GM18511 (cell line): ENCODE measurements around the gene ACSS1.
A peak's percentile ranks its signal among the peaks of the same experiment; 100 is the strongest.

Experiments used
- ATAC-seq: cut with Tn5 transposase; IDR thresholded peaks from one replicate; pipeline ENCODE4 v1.9.1; 2021; ENCODE audit warnings: mild to moderate bottlenecking, moderate library complexity; ENCODE audit not compliant: unreplicated experiment

ACSS1 gene

DNA sequence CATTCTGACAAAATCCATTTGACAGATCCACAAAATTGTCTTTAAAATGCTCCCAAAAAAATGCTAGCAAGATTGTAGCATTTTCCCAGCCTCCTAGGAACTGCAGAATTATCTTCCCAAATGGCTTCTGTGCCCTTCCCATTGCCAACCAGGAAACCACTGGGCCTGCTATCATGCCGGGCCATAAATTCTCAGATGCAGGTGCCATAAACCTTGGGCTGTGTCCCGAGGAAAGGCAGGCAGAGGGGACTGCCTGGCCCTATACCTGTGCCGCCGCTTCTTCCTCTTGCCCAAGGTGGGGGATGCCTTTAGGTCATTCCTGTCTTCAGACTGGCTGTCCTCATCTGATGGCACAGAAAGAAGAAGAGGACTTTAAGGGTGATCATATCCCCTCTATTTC, 21.2 kb upstream of the ACSS1 start:
- ATAC-seq: no peak

DNA sequence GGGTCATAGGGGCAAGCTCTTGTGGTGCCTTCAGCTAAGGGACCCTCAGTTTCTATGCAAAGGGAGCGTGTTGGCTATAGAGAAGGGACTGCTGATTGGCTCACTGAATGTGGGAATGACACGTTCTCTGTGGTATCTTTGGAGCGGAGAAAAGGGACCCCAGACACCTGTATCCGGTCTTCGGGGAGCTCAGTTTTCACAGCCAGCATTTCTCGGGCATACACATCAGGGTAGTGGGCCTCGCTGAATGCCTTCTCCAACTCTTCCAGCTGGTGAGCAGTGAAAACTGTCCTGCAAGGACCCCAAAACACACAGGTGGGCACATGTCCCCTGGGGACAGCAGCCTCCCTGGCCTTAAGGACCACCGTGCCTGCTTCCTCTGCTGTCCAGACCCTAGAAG, 20.7 kb upstream of the ACSS1 start:
- no peak for ATAC-seq

- ATAC-seq: no peak
Observed at GRCh38 chr20:25077610-25078169, 19.8 kb upstream of the ACSS1 start.

- no peak for ATAC-seq
Observed at GRCh38 chr20:25076731-25077609, 19.0 kb upstream of the ACSS1 start.

DNA sequence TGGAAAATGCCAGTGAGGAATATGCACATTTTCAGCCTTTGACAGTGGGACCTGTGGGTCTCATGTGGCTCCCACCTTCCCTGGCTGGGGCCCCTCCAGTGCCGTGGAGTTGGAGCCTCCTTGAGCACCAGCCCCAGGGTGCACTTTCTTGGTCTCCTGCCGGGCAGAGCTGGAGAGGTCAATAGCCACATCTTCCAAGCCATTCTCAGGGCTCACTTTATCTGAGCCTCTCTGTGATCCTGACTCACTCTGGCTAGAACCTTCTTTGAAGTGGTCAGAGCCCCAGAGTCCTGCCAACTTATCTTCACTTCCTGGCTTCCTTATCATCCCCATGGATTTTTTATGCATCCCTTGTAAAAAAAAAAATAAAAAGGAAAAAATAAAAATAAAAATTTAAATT, 18.3 kb upstream of the ACSS1 start:
- no peak for ATAC-seq

GRCh38 chr20:25073544-25073943, 15.6 kb upstream of the ACSS1 start:
- no peak for ATAC-seq

DNA sequence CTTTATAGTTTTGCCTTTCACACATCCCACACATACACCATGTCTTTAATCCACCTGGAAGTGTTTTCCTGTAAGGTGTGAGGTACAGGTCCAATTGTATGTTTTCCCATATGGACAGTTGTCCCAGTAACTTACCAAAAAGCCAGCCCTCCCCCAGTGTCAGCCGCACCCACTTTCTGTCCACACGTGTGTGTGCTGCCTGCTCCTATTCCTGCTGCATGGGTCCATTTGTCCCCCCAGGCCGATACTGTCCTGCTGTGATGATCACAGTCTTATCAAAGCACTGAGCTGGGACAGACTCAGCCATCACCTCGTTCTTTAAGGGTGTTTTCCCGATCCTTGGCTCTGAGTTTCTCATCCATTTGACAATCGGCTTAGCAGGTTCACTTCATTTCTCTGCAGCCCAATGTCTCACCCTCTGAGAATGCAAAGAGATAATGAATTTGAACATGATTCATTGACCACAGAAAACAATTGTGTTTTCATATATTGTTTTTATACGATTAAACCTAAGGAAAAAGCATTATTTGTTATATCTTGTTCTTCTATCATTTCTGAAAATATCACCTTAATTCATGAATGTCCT, 14.4 kb upstream of the ACSS1 start:
- no peak for ATAC-seq

- ATAC-seq: no peak
Observed at GRCh38 chr20:25071734-25072133, 13.8 kb upstream of the ACSS1 start.

DNA sequence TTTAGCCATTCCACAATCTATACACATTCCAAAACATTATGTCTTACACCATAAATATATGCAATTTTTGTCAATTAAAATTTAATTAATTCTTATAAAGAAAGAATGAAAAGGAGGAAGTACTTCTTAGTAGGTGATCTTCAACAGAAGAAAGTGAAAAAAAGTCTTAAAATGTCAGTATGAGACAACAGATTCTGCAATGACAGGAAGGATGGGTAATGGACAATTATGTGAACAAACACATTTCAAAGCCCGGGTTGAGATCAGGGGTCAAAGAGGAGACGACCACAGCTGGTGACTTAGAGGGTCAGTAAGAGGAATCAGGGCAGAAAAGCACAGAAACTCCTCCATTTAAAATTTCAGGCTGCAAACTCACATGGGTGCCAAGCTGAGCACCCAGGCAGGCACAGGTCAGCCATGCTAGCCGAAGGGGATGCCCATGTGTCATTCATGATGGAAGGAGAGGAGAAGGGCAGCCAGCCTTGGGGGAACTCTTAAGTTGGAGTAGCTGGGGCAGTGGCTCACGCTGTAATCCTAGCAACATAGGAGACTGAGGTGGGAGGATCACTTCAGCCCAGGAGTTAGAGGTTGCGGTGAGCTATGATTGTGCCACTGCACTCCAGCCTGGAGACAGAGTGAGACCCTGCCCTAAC, 13.0 kb upstream of the ACSS1 start:
- no peak for ATAC-seq

DNA sequence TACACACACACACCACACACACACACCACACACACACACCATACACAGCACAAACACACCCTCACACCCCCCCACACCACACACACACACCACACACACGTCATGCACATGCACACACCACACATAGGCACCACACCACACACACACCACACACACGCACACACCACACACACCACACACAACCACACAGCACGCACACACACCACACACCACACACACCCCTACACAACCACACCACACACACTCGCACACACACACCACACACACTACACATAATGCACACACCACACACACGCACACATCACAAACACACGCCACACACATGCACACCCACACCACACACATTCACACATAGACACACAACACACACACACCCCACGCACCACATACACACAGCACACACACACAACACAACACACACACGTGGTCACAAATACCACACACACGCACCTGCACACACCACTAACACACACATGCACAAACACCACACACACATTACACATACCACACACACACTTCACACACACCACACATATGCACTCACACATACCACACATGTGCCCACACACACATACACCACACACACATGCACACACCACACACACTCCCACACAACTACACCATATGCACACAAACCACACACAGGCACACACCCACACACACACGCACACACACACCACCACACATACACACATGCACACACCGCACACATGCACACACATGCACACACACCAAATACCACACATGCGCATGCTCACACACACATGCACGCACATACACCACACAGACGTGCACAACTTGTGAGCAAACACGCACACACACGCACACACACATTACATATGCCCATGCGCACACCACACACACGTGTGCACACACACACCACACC, 9.4 kb upstream of the ACSS1 start:
- ATAC-seq: no peak

DNA sequence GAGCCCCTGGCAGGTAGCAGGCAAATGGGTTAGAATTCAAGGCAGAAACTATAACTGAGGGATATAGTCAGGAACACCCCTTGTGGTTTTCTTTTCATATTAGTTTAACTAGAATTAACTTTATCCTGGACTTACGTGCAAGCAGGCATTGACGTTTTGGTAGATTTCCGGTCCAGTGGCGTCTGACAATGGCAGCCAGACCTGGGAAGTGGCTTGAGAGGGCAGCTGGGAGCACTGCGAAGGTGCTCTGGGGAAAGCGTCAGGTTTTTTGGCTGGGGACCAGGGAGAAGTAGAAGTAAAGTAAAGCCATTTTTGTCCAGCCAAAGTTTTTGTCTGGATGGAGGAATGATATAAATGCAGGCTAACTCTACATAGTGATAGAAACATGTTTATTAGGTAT, 8.4 kb upstream of the ACSS1 start:
- no peak for ATAC-seq

DNA sequence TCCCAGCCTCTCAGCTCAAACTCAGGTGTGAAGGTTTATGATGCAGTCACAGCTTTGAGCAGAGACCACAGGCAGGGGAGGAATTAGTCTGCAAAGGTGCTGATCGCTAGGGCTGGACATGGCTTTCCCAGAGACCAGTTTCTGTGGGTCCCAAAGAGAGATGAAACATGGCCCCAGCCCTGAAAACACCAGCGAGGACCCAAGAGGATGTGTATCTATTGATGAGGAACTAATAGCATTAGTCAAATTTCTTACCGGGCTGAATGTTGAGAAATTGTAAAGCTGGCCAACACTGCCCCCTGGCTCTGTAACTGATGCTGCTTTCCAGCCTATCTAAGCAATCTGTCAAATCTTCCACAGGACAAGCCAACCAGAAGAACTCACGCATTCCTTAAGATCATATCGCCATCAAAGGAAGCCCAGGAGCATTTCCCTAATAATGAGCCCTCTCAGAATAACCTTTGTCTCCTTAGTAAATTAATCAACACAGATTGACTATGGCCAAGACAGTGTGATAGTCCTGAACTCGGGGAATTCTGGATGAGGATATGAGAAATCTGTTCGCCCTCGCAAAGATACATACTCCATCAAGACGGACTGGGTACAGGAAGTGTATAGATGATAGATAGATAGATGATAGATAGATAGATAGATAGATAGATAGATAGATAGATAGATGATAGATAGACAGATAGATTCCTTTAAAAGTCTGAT, 7.8 kb upstream of the ACSS1 start:
- ATAC-seq: peak; percentile 86

GRCh38 chr20:25065072-25065624, 7.2 kb upstream of the ACSS1 start:
- ATAC-seq: no peak

DNA sequence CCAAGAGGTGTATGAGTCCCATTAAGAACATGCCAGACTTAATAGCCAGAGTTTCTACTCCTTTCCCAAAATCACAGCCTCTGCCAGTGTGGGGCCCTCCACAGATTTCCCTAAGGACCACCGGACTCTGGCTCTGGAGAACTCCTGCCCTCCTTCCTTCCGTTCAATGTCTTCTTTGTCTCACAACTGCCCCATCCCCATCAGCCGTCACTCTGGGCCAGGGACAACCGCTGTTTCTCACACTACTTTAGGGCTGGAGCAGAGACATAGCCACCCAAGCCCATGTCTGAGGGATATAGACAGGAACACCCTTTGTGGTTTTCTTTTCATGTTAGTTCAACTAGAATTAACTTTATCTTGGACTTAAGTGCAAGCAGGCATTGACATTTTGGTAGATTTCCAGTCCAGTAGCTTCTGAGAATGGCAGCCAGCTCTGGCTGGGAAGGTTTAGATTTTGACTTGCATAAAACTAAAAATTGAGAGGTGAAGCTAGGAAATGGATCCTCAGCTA, 6.7 kb upstream of the ACSS1 start:
- ATAC-seq: no peak

DNA sequence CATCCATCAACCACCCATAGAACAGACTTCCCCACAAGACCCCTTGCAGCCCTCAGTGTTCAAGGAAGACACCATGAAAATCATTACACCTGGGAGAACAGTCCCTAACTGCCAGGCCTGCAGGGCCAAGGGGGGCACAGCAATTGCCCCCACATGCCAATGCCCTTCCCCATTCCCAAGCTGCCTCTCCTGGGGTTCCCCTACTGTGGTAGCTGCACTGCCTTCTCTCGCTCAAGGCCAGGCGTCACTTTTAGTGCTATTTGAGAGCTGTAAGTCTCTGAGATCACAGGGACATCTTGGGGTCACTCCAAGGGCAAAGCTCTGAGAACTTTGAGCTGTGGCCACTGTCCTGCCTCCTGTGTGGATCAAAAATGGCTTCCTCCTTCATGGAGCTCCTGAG, 6.0 kb upstream of the ACSS1 start:
- no peak for ATAC-seq

GRCh38 chr20:25063546-25063945, 5.6 kb upstream of the ACSS1 start:
- no peak for ATAC-seq

GRCh38 chr20:25062841-25063240, 4.9 kb upstream of the ACSS1 start:
- no peak for ATAC-seq

DNA sequence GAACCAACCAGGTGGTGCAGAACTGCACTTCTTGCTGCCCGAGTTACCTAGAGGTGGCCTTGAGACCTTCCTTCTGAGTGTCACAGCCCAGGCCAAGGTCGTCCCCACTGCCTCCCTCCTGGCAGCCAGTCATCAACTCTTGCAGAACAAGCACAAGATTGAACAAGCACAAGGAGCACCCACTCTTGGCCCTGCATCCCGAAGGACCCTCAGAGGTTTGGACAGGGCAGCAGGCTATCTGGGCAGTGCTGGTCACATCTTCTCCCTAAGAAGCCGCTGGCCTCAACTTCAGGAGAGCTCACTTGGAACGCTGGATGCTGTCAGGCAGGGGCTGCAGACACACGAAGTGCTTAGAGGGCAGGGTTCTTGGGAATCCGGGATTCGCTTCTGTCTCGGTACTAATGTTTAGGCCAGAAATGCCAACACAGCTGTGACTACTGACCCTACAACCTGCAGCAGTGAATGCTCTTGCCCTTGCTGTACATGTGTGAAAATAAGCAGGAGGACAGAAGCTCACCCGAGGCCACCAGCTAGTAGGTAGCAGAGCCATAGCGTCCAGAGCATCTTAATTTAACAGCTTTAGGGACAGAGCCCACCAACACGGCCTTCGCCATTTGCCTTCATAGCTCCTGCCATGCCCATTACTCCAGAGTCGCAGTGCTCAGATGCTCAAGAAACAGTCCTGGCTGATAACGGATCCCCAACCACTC, 4.0 kb upstream of the ACSS1 start:
- no peak for ATAC-seq
